ENCODE results near the gene AHCYL2.

DNA sequence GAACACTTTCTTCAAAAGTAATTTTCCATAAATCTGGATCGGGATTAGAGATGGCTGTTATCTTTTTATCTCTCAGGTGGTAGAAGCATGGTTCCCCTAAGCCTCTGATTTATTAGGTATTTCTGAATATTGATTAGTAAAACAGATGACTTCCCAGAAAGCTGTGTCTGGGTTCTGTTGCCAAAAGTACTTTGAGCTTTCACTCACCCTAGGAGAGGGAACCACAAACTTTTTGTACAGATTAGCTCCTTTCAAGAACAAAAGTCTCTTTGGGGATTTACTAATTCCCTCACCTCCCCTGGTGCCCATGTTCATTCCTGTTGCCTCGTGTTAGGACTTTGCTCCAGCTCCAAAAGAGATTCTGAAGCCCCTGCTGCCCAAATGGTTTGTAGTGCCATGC lies 162.7 kb downstream of the AHCYL2 start:
- TF ChIP-seq, protein P1, sequence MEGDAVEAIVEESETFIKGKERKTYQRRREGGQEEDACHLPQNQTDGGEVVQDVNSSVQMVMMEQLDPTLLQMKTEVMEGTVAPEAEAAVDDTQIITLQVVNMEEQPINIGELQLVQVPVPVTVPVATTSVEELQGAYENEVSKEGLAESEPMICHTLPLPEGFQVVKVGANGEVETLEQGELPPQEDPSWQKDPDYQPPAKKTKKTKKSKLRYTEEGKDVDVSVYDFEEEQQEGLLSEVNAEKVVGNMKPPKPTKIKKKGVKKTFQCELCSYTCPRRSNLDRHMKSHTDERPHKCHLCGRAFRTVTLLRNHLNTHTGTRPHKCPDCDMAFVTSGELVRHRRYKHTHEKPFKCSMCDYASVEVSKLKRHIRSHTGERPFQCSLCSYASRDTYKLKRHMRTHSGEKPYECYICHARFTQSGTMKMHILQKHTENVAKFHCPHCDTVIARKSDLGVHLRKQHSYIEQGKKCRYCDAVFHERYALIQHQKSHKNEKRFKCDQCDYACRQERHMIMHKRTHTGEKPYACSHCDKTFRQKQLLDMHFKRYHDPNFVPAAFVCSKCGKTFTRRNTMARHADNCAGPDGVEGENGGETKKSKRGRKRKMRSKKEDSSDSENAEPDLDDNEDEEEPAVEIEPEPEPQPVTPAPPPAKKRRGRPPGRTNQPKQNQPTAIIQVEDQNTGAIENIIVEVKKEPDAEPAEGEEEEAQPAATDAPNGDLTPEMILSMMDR (IDR thresholded peaks at IDR 0.05; ENCODE audit: control extremely low read depth in 1 of 3, insufficient read depth in 1 of 3, low read depth in 1 of 3, low read length in 3 of 3), result no peak
- TF ChIP-seq EZH2 (IDR thresholded peaks at IDR 0.05; ENCODE audit: low read depth, low read length, severe bottlenecking) (no peak), RXRA (IDR thresholded peaks at IDR 0.05; ENCODE audit: insufficient read depth, low read depth, low read length) (no peak), TAF1 (IDR thresholded peaks at IDR 0.05; ENCODE audit: low read depth, low read length) (no peak), POLR2A (IDR thresholded peaks at IDR 0.05; ENCODE audit: control extremely low read depth in 1 of 2, low read depth in 2 of 2, low read length in 2 of 2) (no peak), SP1 (IDR thresholded peaks at IDR 0.05; ENCODE audit: low read depth, low read length) (no peak), EP300 (IDR thresholded peaks at IDR 0.05; ENCODE audit: borderline replicate concordance in 1 of 2, low read depth in 2 of 2, low read length in 2 of 2) (no peak), HDAC6 (IDR thresholded peaks at IDR 0.05; ENCODE audit: low read depth, low read length) (no peak), RNF2 (IDR thresholded peaks at IDR 0.05; ENCODE audit: borderline replicate concordance, low read depth, low read length, missing control alignments, poor library complexity, severe bottlenecking) (no peak), RFX5 (IDR thresholded peaks at IDR 0.05; ENCODE audit: borderline replicate concordance, low read depth, low read length) (no peak), POLR2AphosphoS5 (IDR thresholded peaks at IDR 0.05; ENCODE audit: low read depth, low read length) (no peak)
